Parathyroid adenoma (tissue), 2 donors: ENCODE data around the gene NPM1.

Experiments used
- H2AFZ ChIP-seq: fragments of 300-600 bp; sonication (generic); one replicate; pipeline ENCODE4 v1.7.0; 2017; ENCODE audit warnings: antibody characterized with exemption, mild to moderate bottlenecking
- H3K27ac ChIP-seq: fragments of 300-600 bp; sonication (generic); one replicate; pipeline ENCODE4 v1.7.0; 2017
- H3K27me3 ChIP-seq: fragments of 300-600 bp; sonication (generic); one replicate; pipeline ENCODE4 v1.7.0; 2017; ENCODE audit warnings: low read length; ENCODE audit not compliant: control insufficient read depth, insufficient read depth
- H3K36me3 ChIP-seq: fragments of 300-600 bp; sonication (generic); one replicate; pipeline ENCODE4 v1.7.0; 2017; ENCODE audit warnings: low read length; ENCODE audit not compliant: control insufficient read depth, insufficient read depth
- H3K4me1 ChIP-seq: fragments of 300-600 bp; sonication (generic); one replicate; pipeline ENCODE4 v1.7.0; 2017; ENCODE audit warnings: control low read depth
- H3K4me2 ChIP-seq: fragments of 300-600 bp; sonication (generic); one replicate; pipeline ENCODE4 v1.7.0; 2017; ENCODE audit warnings: low read length
- H3K4me3 ChIP-seq: fragments of 300-600 bp; sonication (generic); one replicate; pipeline ENCODE4 v1.7.0; 2017; ENCODE audit warnings: low read depth, low read length
- H3K79me2 ChIP-seq: fragments of 300-600 bp; sonication (generic); one replicate; pipeline ENCODE4 v1.7.0; 2017; ENCODE audit warnings: control low read depth
- H3K9ac ChIP-seq: fragments of 300-600 bp; sonication (generic); one replicate; pipeline ENCODE4 v1.7.0; 2017; ENCODE audit warnings: mild to moderate bottlenecking
- H3K9me3 ChIP-seq: fragments of 300-600 bp; sonication (generic); one replicate; pipeline ENCODE4 v1.7.0; 2017; ENCODE audit warnings: low read length; ENCODE audit not compliant: control insufficient read depth
- TF ChIP-seq, protein P1 (sequence below): fragments of 300-600 bp; sonication (generic); IDR thresholded peaks from one replicate; pipeline ENCODE4 v1.7.0; 2017; ENCODE audit warnings: antibody characterized with exemption, mild to moderate bottlenecking
- donor health status: primary hyperparathyroidism.

Gene NPM1

DNA sequence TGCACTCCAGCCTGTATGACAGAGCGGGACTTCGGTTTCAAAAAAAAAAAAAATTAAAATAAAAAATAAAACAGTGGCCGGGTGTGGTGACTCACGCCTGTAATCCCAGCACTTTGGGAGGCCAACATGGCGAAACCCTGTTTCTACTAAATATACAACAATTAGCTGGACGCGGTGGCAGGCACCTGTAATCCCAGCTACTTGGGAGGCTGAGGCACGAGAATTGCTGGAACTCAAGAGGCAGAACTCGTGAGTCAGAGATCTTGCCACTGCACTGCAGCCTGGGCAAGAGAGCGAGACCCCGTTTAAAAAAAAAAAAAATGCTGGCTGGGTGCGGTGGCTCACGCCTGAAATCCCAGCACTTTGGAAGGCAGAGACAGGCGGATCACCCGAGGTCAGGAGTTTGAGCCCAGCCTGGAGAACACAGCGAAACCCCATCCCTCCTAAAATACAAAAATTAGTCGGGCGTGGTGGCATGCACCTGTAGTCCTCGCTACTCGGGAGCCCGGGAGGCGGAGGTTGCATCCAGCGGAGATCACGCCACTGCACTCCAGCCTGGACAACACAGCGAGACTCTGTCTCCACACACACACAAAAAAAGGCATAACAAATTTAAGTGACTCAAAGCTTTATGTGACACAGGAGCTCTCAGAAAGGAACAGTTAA lies 1.5 kb upstream of the NPM1 start:
- no peaks in the 10 kb centered on the region for H3K27me3 ChIP-seq
- no peaks in the 10 kb centered on the region for H3K36me3 ChIP-seq
- no peak overlapping the region for H3K9ac ChIP-seq
- H3K4me2 ChIP-seq: no peak overlapping the region
- H2AFZ ChIP-seq: peak overlapping the region; percentile 91
- TF ChIP-seq, protein P1, sequence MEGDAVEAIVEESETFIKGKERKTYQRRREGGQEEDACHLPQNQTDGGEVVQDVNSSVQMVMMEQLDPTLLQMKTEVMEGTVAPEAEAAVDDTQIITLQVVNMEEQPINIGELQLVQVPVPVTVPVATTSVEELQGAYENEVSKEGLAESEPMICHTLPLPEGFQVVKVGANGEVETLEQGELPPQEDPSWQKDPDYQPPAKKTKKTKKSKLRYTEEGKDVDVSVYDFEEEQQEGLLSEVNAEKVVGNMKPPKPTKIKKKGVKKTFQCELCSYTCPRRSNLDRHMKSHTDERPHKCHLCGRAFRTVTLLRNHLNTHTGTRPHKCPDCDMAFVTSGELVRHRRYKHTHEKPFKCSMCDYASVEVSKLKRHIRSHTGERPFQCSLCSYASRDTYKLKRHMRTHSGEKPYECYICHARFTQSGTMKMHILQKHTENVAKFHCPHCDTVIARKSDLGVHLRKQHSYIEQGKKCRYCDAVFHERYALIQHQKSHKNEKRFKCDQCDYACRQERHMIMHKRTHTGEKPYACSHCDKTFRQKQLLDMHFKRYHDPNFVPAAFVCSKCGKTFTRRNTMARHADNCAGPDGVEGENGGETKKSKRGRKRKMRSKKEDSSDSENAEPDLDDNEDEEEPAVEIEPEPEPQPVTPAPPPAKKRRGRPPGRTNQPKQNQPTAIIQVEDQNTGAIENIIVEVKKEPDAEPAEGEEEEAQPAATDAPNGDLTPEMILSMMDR: no peak
- H3K4me1 ChIP-seq: peaks cover 14% of the 10 kb centered on the region
- no peak overlapping the region for H3K4me3 ChIP-seq
- no peaks in the 10 kb centered on the region for H3K9me3 ChIP-seq
- peaks cover 30% of the 10 kb centered on the region for H3K79me2 ChIP-seq
- no peak overlapping the region for H3K27ac ChIP-seq

- H3K36me3 ChIP-seq: no peaks in the 10 kb centered on the region
- peak overlapping the region; percentile 91 for H3K4me2 ChIP-seq
- H2AFZ ChIP-seq: peak overlapping the region; percentile 91
- peaks cover 14% of the 10 kb centered on the region for H3K4me1 ChIP-seq
- H3K27ac ChIP-seq: peak overlapping the region; percentile 86
- H3K9ac ChIP-seq: no peak overlapping the region
- no peaks in the 10 kb centered on the region for H3K9me3 ChIP-seq
- peak overlapping the region; percentile 94 for H3K4me3 ChIP-seq
- H3K79me2 ChIP-seq: peaks cover 38% of the 10 kb centered on the region
- no peaks in the 10 kb centered on the region for H3K27me3 ChIP-seq
- TF ChIP-seq, protein P1: no peak
Observed at GRCh38 chr5:171386861-171387344, 746 bp upstream of the NPM1 start.

- Histone ChIP-seq H3K36me3 (no peaks in the 10 kb centered on the region), H3K4me1 (peaks cover 14% of the 10 kb centered on the region), H3K27me3 (no peaks in the 10 kb centered on the region), H3K4me3 (peak overlapping the region; percentile 94), H3K9me3 (no peaks in the 10 kb centered on the region), H3K4me2 (peak overlapping the region; percentile 91), H2AFZ (peak overlapping the region; percentile 83), H3K79me2 (peaks cover 46% of the 10 kb centered on the region), H3K9ac (peak overlapping the region; percentile 82), H3K27ac (peak overlapping the region; percentile 86)
- TF ChIP-seq, protein P1: no peak
Observed at GRCh38 chr5:171387970-171388815, 544 bp downstream of the NPM1 start.

DNA sequence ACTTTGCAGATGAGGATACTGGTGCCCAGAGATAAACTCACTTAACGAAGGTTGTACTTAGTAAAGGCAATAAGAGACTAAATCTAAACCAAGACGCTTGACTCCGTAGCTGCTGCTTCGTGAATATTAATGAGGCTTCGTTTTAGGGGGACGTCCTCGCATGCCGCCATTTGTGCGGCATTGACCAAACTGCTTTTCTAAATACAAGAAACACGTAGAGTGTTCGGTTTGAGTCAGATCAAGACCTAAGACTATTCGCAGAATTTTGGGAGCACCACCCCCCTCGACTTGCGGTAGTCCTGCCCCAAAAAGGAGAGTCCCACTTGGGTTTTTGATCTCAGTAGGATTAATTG lies 1.1 kb downstream of the NPM1 start:
- Histone ChIP-seq H3K9ac (no peak overlapping the region), H3K79me2 (peaks cover 46% of the 10 kb centered on the region), H3K27ac (no peak overlapping the region), H2AFZ (no peak overlapping the region), H3K9me3 (no peaks in the 10 kb centered on the region), H3K4me1 (peaks cover 14% of the 10 kb centered on the region), H3K36me3 (no peaks in the 10 kb centered on the region), H3K27me3 (no peaks in the 10 kb centered on the region), H3K4me3 (peak overlapping the region; percentile 94), H3K4me2 (peak overlapping the region; percentile 91)
- TF ChIP-seq, protein P1: no peak
